GM21526 (cell line): ENCODE data around the gene COX14.

Experiments
- ATAC-seq: cut with Tn5 transposase; IDR thresholded peaks from one replicate; pipeline ENCODE4 v1.9.1; 2021; ENCODE audit warnings: moderate library complexity; ENCODE audit not compliant: unreplicated experiment, low FRiP score

Gene COX14

DNA sequence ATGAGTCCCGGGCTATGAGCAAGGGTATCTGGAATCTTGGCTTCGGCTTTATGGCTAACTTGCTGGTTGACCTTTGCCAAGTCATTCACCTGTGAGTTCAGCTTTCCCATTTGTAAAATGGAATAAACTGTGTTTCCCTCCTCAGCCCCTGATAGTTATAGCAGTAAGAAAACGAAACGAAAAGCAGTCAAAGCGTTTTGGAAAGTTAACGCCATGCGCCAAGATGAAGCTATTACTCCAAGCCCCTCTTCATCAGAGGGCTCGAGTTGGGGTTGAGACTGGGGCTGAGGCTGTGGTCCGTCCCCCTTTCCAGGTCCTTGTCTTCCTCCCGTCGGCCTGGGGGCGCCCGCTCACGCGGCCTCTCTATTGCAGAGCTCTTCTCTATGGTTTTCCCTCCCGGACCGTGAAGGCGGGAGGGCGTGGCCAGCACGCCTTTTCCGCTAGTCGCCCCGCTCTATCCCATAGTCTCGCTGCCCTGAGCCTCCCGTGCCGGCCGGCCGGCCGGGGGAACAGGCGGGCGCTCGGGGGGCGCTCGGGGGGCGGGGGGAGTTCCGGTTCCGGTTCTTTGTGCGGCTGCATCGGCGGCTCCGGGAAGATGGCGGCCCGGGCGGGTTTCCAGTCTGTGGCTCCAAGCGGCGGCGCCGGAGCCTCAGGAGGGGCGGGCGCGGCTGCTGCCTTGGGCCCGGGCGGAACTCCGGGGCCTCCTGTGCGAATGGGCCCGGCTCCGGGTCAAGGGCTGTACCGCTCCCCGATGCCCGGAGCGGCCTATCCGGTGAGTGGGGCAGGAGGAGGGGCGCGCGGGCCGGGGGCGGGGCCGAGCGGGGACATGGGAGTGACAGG, 27.0 kb upstream of the COX14 start, which contains the start of gene SMARCD1:
TSS of gene SMARCD1 (plus strand) at position 568 of the 840 bp plus-strand sequence. CDS start at position 596, 28 bp downstream.
- ATAC-seq, result peak; percentile 67

GRCh38 chr12:50085615-50086072, 26.4 kb upstream of the COX14 start:
- no peak for ATAC-seq

DNA sequence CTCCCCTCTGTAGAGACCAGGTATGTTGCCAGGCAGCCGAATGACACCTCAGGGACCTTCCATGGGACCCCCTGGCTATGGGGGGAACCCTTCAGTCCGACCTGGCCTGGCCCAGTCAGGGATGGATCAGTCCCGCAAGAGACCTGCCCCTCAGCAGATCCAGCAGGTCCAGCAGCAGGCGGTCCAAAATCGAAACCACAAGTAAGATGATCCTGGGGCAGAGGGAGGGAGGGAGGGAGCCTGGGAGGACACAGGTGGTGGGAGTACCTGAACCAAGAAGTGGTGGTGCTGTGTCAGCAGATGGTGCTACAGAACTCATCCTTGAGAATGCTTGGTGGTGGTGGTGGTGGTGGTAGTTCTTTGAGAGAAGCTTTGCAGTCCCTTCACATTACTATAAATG, 25.9 kb upstream of the COX14 start:
- no peak for ATAC-seq

DNA sequence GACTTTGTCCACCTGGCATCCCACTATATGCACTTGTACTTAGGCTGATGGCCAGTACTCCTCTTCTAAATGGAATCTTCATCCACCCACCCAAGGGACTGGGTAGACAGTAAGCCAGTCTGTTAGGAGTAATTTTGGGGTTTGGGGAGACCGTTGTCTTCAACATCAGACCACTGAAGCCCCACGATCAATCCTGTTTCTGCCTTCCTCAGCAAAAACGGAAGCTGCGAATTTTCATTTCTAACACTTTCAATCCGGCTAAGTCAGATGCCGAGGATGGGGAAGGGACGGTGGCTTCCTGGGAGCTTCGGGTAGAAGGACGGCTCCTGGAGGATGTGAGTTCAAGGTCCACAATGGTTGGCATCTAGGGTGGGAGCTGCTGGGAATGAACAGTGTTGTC, 24.9 kb upstream of the COX14 start:
- no peak for ATAC-seq

- ATAC-seq, result no peak
Measured at GRCh38 chr12:50087995-50088394, 24.0 kb upstream of the COX14 start.

DNA sequence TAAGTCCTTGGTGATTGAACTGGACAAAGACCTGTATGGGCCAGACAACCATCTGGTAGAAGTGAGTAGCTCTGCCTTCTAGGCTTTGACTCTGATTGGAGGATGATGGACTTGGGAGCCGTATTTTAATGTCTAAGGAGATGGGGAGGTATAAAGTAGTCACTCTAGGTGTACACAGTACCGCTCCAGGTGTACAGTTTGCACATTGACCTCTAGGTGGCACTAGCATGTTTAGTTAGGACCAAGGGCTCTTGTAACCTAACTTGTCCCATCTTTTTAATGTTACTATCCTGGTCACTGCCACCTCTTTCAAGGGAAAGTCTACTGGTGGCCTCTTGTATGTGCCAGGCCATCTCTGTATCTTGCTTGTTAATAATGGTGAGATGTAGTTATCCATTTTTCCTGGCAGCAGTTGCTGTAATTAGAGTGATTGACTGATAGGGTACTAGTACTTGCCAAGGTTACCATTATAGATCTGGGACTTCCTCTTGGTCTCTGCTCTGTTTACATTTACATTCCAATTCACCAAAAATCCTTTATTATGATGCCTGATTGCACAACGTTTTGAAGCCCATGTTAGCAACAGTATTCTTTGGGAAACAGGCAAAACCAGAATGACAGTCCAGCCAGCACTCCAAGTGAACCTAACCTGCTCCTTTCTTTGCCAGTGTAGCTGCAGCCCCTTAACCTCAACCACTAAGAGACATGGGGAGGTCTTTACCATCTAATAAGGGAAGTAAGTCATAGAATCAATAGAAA, 23.3 kb upstream of the COX14 start:
- ATAC-seq, result no peak

DNA sequence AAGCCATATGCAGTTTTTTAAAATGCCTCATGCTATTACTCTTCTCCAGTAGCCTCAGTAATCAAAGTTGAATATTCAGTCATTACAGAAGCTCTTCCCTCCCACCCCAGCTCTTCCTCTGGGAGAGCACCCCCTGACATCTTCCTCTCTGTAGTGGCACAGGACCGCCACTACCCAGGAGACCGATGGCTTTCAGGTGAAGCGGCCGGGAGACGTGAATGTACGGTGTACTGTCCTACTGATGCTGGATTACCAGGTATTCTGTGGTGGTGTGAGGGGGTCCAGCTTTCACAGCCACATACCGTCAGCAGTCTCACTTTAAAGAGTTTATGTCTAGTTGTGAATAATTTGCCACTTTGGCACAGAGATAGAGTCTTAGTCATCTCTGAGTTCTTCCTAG, 22.3 kb upstream of the COX14 start:
- no peak for ATAC-seq

DNA sequence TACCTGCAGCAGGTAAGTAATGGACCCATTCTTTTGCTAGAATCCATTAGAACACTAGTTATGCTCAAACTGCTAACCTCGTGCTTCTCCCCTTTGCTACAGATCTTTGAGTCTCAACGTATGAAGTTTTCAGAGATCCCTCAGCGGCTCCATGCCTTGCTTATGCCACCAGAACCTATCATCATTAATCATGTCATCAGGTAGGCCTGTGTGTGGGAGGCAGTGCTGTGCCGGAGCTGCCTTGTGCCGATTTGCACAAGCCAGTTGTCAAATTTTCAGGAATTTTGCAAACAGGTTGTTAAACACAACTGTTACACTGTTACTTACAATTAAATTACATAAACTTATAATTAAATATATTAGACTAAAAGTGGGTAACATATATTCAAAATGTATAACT, 21.6 kb upstream of the COX14 start:
- ATAC-seq, result no peak

DNA sequence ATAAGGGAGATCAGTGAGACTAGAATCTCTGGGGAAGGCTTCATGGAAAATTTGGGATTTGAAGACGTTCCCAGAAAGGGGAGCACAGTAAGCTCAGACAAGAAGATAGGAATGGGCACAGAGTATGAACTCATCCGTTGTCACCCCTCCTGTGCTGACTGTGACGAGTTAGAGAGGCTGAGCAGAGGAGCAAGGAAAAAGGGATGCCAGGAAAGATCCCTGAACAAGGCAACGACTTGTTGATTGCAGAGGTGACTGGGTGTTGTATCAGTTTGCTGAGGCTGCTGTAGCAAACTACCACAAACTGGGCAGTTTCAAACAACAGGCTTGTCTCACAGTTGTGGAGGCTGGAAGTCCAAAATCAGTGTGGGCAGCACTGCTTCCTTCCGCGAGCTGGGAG, 14.1 kb upstream of the COX14 start:
- ATAC-seq, result no peak

DNA sequence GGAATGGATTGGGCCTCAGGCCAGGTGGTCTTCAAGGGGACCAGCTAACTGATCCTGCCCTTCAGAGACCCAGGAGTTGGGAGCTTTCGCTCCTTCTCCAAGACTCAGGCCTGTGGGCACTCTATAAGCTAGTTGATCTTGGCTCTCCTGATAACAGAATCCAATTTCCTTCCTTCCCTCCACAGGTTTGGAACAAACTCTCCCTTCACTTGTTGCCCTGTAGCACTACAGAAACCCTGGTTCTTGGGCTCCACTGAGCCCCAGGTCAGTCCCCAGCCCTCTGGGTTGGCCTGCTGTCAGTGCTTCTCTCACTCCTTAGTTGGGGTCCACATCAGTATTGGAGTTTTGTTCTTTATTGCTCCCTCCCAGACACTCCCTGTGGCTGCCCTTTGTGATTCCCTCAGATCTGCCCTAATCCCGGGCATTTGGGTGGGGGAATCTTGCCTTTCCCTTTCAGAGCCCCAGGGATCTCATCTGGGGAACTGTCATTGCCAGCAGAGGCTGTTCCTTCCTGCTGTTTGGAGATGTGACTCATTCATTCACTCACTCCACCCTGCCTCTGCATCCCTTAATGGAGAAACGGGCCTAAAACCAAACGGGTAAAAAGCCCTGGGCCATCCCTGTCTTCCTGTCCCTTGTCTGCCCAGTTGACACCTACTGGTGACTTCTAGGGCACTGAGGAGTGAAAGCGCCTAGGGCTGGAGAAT, 12.6 kb upstream of the COX14 start:
- no peak for ATAC-seq

GRCh38 chr12:50100561-50100960, 11.5 kb upstream of the COX14 start:
- no peak for ATAC-seq

DNA sequence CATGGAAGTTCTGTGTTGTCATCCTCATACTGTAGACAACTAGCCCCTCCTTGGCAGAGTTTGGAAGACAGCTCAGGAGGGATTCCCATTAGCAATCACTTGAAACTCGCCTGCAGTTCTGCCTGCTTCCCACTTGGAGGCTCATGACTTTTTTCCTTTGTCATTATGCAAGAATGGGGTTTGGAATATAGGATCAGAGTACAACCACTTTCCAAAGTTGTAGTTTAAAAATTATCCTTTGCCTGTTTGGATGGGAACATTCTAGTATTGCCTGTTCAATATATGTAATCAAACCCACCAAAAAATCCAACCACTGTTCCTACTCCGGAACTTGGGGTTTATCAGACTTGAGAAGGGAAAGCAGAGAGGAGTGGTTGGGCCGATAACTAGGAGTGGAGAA, 10.4 kb upstream of the COX14 start:
- ATAC-seq, result no peak

GRCh38 chr12:50102131-50102531, 9.9 kb upstream of the COX14 start:
- no peak for ATAC-seq

DNA sequence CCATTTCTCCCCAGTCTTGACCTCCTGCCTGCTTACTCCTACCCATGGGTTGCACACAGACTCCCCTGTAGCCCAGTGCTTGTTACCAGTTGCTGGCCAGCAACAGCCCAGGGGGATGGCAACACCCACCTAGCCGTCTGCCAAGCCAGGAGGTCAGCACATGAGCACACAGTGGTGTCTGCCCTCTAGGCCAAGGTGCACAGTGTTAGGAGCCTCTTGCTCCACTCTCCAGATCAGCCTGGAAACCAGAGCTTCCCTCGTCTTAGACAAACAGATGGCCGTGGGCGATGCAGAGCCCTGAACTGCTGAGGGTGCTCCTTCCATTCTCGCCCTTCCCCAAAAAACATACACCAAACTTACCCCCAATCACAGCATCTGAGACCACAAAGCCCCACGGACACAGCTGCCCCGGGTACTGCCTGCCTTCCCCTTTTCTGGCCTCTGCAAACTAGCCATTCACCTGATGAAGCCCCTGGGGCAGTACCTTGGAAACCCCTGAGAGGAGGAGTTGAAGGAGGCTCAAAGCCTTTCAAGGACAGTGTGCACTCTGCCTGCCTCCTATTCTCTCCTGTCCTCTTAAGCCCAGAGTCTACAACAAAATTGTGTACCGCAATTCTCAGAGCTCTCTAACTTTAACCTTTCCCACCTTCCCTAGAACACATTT, 9.3 kb upstream of the COX14 start:
- ATAC-seq, result no peak

DNA sequence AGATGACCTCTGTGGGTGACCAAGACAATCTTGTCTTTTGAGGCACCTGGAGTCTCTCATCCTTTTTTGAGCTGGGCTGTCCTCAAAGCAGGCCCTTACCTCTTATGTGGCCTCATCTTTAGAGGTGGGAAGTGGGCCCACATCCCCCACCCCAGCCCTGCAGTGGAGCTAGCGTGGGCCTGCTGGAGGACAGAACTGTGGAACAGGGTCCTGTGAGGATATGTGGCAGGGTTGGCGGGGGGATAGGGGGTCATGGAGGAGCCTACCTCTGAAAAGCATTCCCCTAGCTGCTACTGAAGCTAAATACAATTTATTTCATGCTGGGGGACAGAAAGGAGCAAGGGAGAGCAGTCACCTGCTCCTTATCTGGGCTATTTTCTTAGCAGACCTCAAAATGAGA, 8.7 kb upstream of the COX14 start:
- no peak for ATAC-seq

DNA sequence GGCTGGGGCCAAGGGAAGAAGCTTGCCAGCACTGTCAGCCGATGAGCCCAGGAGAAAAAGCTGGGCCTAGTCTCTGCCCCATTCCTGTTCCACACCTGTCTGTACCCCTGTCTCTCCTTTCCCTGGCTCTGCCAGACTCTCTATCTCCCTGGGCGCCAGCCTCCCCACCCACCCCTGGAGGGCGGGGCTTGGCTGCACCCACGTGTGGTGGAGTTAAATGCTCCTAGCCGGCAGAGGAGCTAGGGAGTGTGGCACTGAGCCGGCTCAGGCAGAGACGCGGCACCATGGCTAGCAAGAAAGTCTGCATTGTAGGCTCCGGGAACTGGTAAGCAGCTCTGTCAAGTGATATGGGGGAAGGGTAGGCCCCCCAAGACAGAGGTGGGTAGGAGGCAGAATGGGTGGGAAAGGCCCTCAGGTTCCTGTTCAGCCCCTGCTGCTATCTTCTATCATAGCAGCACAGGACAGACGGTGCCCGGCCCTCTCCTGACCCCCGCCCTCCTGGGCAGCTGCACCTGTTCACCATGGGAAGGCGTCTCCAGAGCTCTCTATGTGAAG, 8.2 kb upstream of the COX14 start, which contains the start of gene GPD1:
TSS of gene GPD1 (plus strand) at position 242 of the 555 bp plus-strand sequence. CDS start at position 285, 43 bp downstream.
- ATAC-seq, result no peak

- no peak for ATAC-seq
Measured at GRCh38 chr12:50104417-50105366, 7.3 kb upstream of the COX14 start.

GRCh38 chr12:50105913-50106450, 6.1 kb upstream of the COX14 start:
- no peak for ATAC-seq

DNA sequence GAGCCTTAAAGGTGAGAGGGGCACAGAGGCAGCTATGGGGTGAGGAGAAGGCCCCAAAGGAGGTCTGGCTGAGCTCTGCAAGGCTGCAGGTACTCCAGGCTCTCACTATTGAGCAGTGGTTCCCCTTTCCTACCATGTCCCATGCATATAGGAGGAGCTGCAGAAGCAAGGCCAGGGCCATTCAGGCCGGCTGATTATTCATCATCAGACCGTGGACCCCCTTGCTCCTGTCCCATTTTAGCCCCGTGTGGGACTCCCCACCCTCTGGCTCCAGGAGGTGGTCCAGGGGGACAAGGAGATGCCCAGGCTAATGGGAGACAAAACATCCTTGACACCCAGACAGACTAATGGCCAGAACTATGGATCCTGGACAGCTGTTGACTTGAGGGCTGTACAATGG, 5.1 kb upstream of the COX14 start:
- no peak for ATAC-seq
